KMS-11 (cell line): ENCODE results near the gene RASA3.
"Not testable (repeated sequence)": the region's sequence is repeated elsewhere in the genome, so short reads cannot be mapped to it uniquely, and the experiment has no call there.

Source experiments
- H2AFZ ChIP-seq: fragments of 200-600 bp; sonication (generic); 2 replicates; pipeline ENCODE4 v1.6.1; 2016; ENCODE audit warnings: antibody characterized with exemption, mixed run types, low read depth
- H3K27ac ChIP-seq: fragments of 200-600 bp; sonication (generic); 2 replicates; pipeline ENCODE4 v1.6.1; 2016; ENCODE audit warnings: mild to moderate bottlenecking, mixed run types
- H3K27me3 ChIP-seq: fragments of 200-600 bp; sonication (generic); 2 replicates; pipeline ENCODE4 v1.6.1; 2017; ENCODE audit warnings: mild to moderate bottlenecking, low read depth, mixed run types, moderate library complexity; ENCODE audit not compliant: insufficient read depth
- H3K36me3 ChIP-seq: fragments of 200-600 bp; sonication (generic); 2 replicates; pipeline ENCODE4 v1.6.1; 2017; ENCODE audit warnings: mild to moderate bottlenecking, mixed run types; ENCODE audit not compliant: insufficient read depth
- H3K4me1 ChIP-seq: fragments of 200-600 bp; sonication (generic); 2 replicates; pipeline ENCODE4 v1.6.1; 2016; ENCODE audit warnings: mild to moderate bottlenecking, low read depth, mixed run types; ENCODE audit not compliant: poor library complexity, severe bottlenecking
- H3K4me2 ChIP-seq: fragments of 200-600 bp; sonication (generic); 2 replicates; pipeline ENCODE4 v1.7.0; 2016; ENCODE audit warnings: mild to moderate bottlenecking, mixed run types
- H3K4me3 ChIP-seq: fragments of 200-600 bp; sonication (generic); IDR thresholded peaks from 2 replicates; pipeline ENCODE4 v1.6.1; 2017; ENCODE audit warnings: low read depth, low read length, mixed read lengths; ENCODE audit not compliant: insufficient read depth
- H3K79me2 ChIP-seq: fragments of 200-600 bp; sonication (generic); 2 replicates; pipeline ENCODE4 v1.6.1; 2016; ENCODE audit warnings: low read depth, mixed run types; ENCODE audit not compliant: insufficient read depth
- H3K9ac ChIP-seq: fragments of 200-600 bp; sonication (generic); 2 replicates; pipeline ENCODE4 v1.6.1; 2016; ENCODE audit warnings: mild to moderate bottlenecking, mixed run types
- H4K20me1 ChIP-seq: fragments of 200-600 bp; sonication (generic); 2 replicates; pipeline ENCODE4 v1.6.1; 2016; ENCODE audit warnings: mild to moderate bottlenecking, mixed run types; ENCODE audit not compliant: insufficient read depth
- TF ChIP-seq, protein P1 (sequence below): fragments of 200-600 bp; sonication (generic); conservative IDR thresholded peaks from 2 replicates; pipeline ENCODE4 v1.6.1; 2017; ENCODE audit warnings: low read depth, mild to moderate bottlenecking, antibody characterized with exemption, low read length, moderate library complexity, mixed read lengths

Gene RASA3

GRCh38 chr13:114128624-114129522 lies 3.5 kb downstream of the RASA3 start:
- H3K36me3 ChIP-seq: no peaks in the 10 kb centered on the region
- no peaks in the 10 kb centered on the region for H3K4me1 ChIP-seq
- H2AFZ ChIP-seq: no peak overlapping the region
- TF ChIP-seq, protein P1, sequence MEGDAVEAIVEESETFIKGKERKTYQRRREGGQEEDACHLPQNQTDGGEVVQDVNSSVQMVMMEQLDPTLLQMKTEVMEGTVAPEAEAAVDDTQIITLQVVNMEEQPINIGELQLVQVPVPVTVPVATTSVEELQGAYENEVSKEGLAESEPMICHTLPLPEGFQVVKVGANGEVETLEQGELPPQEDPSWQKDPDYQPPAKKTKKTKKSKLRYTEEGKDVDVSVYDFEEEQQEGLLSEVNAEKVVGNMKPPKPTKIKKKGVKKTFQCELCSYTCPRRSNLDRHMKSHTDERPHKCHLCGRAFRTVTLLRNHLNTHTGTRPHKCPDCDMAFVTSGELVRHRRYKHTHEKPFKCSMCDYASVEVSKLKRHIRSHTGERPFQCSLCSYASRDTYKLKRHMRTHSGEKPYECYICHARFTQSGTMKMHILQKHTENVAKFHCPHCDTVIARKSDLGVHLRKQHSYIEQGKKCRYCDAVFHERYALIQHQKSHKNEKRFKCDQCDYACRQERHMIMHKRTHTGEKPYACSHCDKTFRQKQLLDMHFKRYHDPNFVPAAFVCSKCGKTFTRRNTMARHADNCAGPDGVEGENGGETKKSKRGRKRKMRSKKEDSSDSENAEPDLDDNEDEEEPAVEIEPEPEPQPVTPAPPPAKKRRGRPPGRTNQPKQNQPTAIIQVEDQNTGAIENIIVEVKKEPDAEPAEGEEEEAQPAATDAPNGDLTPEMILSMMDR: no peak
- no peak overlapping the region for H3K27ac ChIP-seq
- H3K4me2 ChIP-seq: no peak overlapping the region
- no peaks in the 10 kb centered on the region for H4K20me1 ChIP-seq
- peaks cover 10% of the 10 kb centered on the region for H3K27me3 ChIP-seq
- no peak overlapping the region for H3K9ac ChIP-seq
- no peak overlapping the region for H3K4me3 ChIP-seq
- H3K79me2 ChIP-seq: no peaks in the 10 kb centered on the region

DNA sequence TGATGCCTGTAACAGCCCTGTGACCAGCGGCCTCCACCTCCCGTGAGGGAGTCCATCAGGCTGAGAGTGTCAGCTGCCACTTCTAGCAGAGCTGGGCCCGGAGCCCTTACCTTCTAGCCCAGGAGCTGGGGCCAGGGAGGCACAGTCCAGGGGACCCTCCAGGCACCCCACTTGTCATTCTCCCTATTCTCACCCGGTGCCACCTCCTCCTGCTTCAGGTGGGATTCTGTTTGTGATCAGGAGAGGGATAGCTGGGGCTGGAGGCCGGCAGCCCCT lies 4.1 kb downstream of the RASA3 start:
- H3K4me3 ChIP-seq: no peak overlapping the region

DNA sequence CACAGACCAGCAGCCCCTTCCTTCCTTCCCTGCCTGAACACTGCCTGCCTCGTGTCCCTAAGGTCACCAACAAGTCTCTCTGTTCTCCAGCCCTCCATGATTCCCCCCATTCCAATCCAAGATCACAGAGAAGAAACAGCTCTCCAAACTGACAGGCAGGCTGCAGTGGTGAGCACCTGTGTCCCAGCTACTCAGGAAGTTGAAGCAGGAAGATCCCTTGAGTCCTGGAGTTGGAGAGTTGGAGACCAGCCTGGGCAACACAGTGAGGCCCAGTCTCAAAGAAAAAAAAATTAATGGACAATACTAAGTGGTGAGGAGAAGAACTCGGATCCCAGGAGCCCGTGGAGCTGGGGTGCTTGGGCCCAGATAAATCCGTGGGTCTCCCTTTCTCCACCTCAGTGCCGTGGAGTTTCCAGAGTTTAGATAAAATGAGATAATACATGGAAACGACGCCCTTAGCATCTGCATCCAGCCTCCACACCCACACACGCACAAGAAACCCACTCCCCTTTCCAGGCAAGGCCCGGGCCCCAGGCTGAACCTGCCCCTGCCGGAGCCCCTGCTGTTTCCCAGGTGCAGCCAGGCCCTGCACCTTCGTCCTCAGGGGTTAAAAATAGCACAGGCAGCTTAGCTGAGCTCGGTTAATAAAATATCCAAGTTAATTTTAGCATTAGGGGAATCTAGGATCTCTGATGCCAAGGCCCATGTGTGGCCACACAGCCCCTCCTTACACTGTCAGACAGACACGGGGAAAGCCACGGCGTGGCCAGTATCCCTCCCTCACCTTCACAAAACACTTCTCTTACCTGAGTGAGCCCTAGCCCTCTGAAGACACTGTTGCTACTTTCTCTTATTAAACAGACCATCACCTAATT lies 4.7 kb downstream of the RASA3 start:
- Histone ChIP-seq H3K4me1 (no peaks in the 10 kb centered on the region), H3K27me3 (peaks cover 10% of the 10 kb centered on the region), H3K27ac (no peak overlapping the region), H4K20me1 (no peaks in the 10 kb centered on the region), H3K79me2 (no peaks in the 10 kb centered on the region), H2AFZ (no peak overlapping the region), H3K4me2 (no peak overlapping the region), H3K4me3 (no peak overlapping the region), H3K9ac (no peak overlapping the region), H3K36me3 (no peaks in the 10 kb centered on the region)
- TF ChIP-seq, protein P1: no peak

More for the DNA sequence above, 4.1 kb downstream of the RASA3 start:
- no peak overlapping the region for H3K27ac ChIP-seq
- no peaks in the 10 kb centered on the region for H3K4me1 ChIP-seq
- no peaks in the 10 kb centered on the region for H4K20me1 ChIP-seq
- H3K4me2 ChIP-seq: no peak overlapping the region
- H3K79me2 ChIP-seq: no peaks in the 10 kb centered on the region
- no peaks in the 10 kb centered on the region for H3K36me3 ChIP-seq
- TF ChIP-seq, protein P1: no peak
- no peak overlapping the region for H2AFZ ChIP-seq
- H3K27me3 ChIP-seq: peaks cover 10% of the 10 kb centered on the region
- H3K9ac ChIP-seq: no peak overlapping the region

DNA sequence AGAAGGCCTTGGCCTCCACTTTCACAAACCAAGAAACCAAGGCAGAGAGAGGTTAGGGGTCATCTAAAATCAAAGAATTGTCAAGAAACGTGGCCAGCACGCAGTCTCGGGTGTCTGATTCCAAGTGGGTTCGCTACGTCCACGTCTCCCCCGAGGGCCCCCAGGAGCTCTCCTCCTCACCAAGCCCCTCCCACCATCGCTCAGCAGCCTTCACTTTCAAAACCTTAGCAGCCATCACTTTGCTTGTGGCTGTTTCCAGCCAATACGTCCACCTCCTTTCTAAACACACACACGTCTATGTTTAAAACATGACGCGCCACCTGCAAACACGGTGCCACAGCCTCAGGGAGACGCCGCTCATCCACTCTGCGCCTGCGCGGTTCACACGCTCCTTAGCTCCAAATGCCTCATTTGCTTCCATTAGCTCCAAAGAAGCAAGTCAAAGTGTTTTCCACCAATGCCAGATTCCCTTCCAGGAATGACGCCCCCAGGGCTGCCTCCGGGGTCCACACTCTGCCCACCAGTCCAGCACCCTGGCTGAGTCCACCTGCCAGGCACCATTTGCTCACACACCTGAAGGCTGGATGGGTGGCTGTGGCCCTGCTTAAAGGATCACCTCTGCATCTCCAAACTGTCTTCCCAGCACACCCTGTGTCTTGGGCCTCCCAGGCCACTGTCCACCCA lies 5.5 kb downstream of the RASA3 start:
- H3K36me3 ChIP-seq: no peaks in the 10 kb centered on the region
- peaks cover 10% of the 10 kb centered on the region for H3K27me3 ChIP-seq
- H3K79me2 ChIP-seq: no peaks in the 10 kb centered on the region
- H3K4me3 ChIP-seq: no peak overlapping the region
- no peak overlapping the region for H2AFZ ChIP-seq
- H3K4me2 ChIP-seq: no peak overlapping the region
- H3K4me1 ChIP-seq: no peaks in the 10 kb centered on the region
- H3K27ac ChIP-seq: no peak overlapping the region
- TF ChIP-seq, protein P1: no peak
- no peaks in the 10 kb centered on the region for H4K20me1 ChIP-seq
- no peak overlapping the region for H3K9ac ChIP-seq

DNA sequence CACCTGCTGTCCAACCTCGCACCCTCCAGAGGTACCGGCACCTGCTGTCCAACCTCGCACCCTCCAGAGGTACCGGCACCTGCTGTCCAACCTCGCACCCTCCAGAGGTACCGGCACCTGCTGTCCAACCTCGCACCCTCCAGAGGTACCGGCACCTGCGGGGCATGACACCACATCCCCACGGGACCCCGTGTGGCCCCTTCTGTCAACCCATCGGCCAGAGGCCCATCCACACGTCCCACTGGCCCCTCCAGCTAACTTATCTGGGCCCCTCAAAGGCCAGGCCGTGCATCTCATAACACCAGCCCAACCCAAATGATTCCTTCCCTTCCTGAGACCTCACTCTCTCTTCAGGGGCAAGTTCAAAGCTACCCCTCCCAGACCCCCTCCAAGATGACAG lies 6.3 kb downstream of the RASA3 start:
- H4K20me1 ChIP-seq, H2AFZ ChIP-seq, H3K36me3 ChIP-seq, H3K4me2 ChIP-seq, H3K4me1 ChIP-seq, H3K79me2 ChIP-seq, H3K9ac ChIP-seq, H3K4me3 ChIP-seq, H3K27ac ChIP-seq, H3K27me3 ChIP-seq: not testable (repeated sequence)
